Erythroblast (primary cell): ENCODE results near the gene UNC5CL.

ENCODE experiments used
- GATA1 ChIP-seq: IDR thresholded peaks from 2 replicates; pipeline ENCODE4 v1.6.1; 2011; ENCODE audit warnings: low read depth, mild to moderate bottlenecking, control low read depth, low read length, moderate library complexity
- POLR2A ChIP-seq: IDR thresholded peaks from 2 replicates; pipeline ENCODE4 v1.6.1; 2011; ENCODE audit warnings: mild to moderate bottlenecking, low read length

DNA sequence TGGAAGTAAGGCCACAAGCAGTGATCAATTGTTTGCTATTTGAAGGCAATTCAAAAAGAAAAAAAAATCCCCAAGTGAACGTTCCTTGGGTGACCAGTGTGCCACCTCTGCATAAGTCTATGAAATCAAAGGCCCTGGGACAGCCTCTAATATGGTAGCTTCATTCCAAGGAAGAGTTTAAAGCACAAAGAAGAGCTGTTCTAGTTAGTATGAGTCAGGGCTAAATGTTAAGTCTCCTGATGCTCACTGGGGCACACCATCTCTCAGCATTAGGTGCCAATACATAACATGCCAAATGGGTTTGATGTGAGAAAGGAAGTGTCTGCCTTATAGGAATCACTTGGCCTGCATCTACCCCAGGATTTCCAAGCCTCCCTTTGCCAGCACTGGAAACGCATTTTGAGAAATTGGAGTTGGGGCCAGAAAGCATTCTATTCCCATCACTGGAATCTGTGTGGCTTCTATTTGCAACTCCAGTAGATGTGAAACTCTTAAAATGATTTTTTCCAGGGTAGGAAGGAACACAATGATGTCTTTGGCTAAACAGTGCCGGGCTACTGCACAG is 13.0 kb downstream of the UNC5CL start:
- no peak for TF ChIP-seq POLR2A
- no peak for TF ChIP-seq GATA1
